LNCAP (cell line): Measurements from ENCODE around the gene TRMT10B.

ENCODE experiments used
- TF ChIP-seq, protein P1 (sequence below): fragments of 450-650 bp; IDR thresholded peaks from 2 replicates; pipeline ENCODE4 v1.5.1; 2017; ENCODE audit warnings: mild to moderate bottlenecking

TRMT10B gene, protein sequence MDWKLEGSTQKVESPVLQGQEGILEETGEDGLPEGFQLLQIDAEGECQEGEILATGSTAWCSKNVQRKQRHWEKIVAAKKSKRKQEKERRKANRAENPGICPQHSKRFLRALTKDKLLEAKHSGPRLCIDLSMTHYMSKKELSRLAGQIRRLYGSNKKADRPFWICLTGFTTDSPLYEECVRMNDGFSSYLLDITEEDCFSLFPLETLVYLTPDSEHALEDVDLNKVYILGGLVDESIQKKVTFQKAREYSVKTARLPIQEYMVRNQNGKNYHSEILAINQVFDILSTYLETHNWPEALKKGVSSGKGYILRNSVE

DNA sequence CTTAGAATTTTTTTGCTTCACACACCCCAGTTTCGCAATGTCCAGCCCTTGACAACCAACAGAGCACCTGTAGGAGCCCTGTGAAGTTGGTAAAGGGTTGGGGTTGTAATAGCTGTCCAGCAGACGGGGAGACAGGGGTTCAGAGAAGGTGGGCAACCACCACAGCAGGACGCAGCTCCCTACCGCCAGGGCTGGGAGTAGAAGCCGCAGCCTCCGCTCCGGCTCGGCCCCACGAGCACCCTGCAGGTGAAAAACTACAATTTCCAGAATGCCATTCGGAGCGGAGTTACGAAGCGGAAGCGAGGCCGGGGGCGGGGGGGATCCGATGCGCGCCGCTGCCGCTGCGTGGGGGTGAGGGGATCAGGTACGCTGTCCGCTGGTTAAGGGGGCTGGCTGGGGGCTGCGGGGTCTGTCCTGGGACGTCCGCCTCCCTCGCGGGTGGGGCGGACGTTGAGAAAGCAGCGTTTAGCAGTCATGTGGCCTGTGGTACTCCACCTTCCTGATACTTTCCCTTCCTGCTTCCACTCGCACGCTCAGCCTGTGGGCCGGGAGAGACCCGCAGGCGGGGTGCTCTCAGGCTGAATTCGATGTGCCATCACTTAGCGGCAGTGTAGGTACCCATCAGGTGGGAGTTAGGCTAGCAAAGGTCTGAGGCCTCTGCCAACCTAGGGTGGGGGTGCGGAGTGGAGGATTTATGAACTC lies at the start of gene TRMT10B:
Gene TRMT10B (plus strand): TSS at position 317 of the 702 bp plus-strand sequence. CDS start 8,127 bp downstream, outside the sequence.
- TF ChIP-seq, protein P1, sequence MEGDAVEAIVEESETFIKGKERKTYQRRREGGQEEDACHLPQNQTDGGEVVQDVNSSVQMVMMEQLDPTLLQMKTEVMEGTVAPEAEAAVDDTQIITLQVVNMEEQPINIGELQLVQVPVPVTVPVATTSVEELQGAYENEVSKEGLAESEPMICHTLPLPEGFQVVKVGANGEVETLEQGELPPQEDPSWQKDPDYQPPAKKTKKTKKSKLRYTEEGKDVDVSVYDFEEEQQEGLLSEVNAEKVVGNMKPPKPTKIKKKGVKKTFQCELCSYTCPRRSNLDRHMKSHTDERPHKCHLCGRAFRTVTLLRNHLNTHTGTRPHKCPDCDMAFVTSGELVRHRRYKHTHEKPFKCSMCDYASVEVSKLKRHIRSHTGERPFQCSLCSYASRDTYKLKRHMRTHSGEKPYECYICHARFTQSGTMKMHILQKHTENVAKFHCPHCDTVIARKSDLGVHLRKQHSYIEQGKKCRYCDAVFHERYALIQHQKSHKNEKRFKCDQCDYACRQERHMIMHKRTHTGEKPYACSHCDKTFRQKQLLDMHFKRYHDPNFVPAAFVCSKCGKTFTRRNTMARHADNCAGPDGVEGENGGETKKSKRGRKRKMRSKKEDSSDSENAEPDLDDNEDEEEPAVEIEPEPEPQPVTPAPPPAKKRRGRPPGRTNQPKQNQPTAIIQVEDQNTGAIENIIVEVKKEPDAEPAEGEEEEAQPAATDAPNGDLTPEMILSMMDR: no peak

DNA sequence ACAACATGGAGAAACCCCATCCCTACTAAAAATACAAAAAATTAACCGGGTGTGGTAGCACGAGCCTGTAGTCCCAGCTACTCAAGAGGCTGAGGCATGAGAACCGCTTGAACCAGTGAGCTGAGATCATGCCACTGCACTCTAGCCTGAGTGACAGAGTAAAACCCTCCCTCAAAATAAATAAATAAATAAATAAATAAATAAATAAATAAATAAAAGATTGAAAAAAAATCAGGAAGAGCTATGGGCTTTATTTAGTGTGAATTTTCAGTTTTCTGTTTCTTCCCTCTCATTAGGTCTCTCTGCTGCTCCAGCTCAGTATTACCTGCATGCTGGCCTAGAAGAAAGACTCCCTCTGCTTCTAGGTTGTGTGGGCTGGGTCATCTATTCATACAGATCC lies 47.8 kb upstream of the TRMT10B start:
- TF ChIP-seq, protein P1: no peak

DNA sequence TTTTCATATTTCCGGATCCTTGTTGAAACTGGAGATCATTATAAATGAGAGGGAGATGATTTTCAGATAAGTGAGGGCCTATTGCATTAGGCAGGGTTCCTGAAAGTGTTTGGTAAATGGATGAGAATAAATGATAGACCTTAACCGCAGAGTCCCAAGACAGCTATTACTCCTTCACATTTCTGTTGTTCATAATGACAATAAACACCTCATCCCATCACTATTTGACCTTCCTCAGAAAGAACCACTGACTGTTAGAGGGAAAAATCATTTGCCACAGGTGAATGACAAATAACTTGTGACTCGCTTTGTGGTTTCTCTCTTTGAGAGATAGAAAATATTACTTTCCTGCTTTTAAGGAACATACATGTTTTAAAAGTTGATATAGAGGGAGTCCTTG lies 47.3 kb upstream of the TRMT10B start:
- TF ChIP-seq, protein P1: no peak

DNA sequence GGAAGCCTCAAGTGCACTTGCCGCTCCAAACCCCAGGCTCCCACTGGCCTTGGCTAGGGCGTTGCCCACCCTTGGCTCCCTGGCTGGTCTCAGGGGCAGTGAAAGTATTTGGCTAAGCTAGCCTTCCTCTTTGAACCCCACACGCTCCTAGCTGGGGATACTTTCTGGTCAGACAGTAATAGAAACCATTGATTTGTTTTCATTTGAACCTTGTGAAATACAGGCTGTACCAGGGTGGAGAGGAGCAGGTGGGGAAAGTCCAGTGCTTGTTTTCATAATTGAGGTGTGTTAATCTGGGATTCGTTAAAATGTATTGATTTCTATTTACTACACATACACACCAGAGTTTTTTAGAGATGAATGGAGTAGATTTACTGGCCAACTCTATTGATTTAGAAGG lies 45.9 kb upstream of the TRMT10B start:
- TF ChIP-seq, protein P1: no peak

DNA sequence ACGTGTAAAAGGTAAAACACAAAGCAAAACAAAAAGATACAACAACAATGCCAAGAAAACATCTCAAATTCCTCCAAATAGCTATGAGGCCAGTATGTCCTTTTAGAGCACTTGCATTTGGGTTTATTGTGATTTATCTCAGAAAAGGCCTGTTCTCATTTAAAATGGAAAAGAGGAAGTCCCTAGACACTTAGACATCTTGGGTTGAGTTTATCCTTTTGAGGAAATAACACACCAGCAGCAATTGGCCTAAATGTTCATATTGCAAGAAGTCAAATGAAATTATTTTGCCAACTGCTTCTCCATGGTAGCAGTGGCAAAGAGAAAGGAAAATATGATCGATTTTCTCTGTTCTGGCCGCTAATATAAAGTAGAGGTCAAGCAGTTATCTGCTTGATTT lies 43.6 kb upstream of the TRMT10B start:
- TF ChIP-seq, protein P1: no peak

DNA sequence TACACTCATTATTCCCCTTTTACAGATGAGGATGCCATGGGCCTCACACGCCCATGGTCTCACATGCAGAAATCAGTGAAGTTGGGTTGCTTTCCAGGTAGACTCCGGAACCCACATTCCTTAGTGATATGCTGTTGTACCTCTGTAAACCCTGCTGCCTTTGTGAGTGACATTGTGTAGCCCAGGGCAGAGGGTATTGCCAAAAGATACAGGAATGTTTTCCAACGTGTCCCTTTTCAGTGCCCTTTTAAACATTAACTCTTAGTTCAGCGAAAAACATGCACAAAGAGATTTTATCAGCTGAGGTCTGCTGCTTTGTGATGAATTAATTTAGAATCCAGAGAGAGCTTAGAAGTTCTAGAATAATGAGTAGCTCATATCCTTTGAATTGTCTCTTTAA lies 38.3 kb upstream of the TRMT10B start:
- TF ChIP-seq, protein P1: no peak

DNA sequence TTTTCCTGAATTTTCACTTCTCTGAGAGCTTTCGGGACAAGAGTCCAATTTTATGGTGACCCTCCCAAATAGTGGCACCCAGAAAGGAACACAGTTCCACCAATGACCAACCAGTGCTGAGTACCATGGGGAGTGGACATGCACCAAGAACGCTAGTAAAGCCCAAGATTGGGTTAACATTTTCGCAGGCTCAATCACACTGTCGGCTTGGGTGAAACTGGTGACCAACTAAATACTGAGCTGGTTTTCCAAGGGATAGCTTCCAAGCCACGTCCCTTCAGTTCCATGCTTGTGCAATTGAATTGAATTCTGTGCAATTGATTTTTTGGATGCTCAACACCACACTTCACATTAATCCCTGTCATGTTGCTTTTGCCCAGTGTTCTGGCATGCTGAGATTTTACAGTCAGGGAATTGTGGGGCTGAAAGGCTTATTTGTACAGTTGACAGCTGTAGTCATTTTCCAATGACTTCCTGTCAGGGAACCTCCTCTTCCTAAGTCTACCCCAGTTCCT lies 37.6 kb upstream of the TRMT10B start:
- TF ChIP-seq, protein P1: no peak
